MG63 (cell line): ENCODE results near the gene SLC12A7. TPM values are rescaled to one million over a fixed set of nuclear protein-coding genes. Genes with fewer than 3 reads are reported as not detected.
"Not testable (repeated sequence)": the region's sequence is repeated elsewhere in the genome, so short reads cannot be mapped to it uniquely, and the experiment has no call there.

ENCODE experiments used
- DNase-seq: peaks from one replicate; pipeline ENCODE4 v3.0.0-alpha.2; 2020
- H3K27me3 ChIP-seq: fragments of 250-450 bp; sonication (Bioruptor Pico); 2 replicates; pipeline ENCODE4 v1.5.1; 2020; ENCODE audit warnings: mild to moderate bottlenecking, moderate library complexity
- H3K36me3 ChIP-seq: fragments of 250-450 bp; sonication (Bioruptor Pico); 2 replicates; pipeline ENCODE4 v1.5.1; 2020; ENCODE audit warnings: mild to moderate bottlenecking, moderate library complexity
- H3K4me3 ChIP-seq: fragments of 250-450 bp; sonication (Bioruptor Pico); 2 replicates; pipeline ENCODE4 v1.5.1; 2020; ENCODE audit warnings: mild to moderate bottlenecking, moderate library complexity
- H3K9me3 ChIP-seq: fragments of 250-450 bp; sonication (Bioruptor Pico); 2 replicates; pipeline ENCODE4 v1.5.1; 2020; ENCODE audit warnings: mild to moderate bottlenecking, moderate library complexity
- total RNA-seq: library from RNA; depleted of rRNA; stranded (reverse); fragments of >200 nt; shearing (Covaris generic); gene quantifications from 2 replicates; pipeline ENCODE4 v1.2.3, GENCODE V29; 2014; ENCODE audit warnings: low replicate concordance; rRNA removed

The SLC12A7 gene
- total RNA-seq, 1 experiment from 2014 or later: 39.7 TPM

- no peak for DNase-seq
- Histone ChIP-seq H3K4me3 (no peak overlapping the region), H3K9me3 (no peaks in the 10 kb centered on the region), H3K36me3 (no peaks in the 10 kb centered on the region), H3K27me3 (peaks cover 15% of the 10 kb centered on the region)
Observed at GRCh38 chr5:1004461-1005248, 107.2 kb downstream of the SLC12A7 start.

- no peak overlapping the region for H3K4me3 ChIP-seq
- H3K27me3 ChIP-seq: peaks cover 8% of the 10 kb centered on the region
- peak; percentile 43 for DNase-seq
- H3K36me3 ChIP-seq: no peaks in the 10 kb centered on the region
- no peaks in the 10 kb centered on the region for H3K9me3 ChIP-seq
Observed at GRCh38 chr5:1003296-1003937, 108.4 kb downstream of the SLC12A7 start.

- Histone ChIP-seq H3K36me3 (no peaks in the 10 kb centered on the region), H3K9me3 (no peaks in the 10 kb centered on the region), H3K4me3 (no peak overlapping the region), H3K27me3 (peaks cover 2% of the 10 kb centered on the region; the same call in 1 of the 2 replicates)
- no peak for DNase-seq
Observed at GRCh38 chr5:1002836-1003235, 109.0 kb downstream of the SLC12A7 start.

- no peak for DNase-seq
- no peak overlapping the region for H3K4me3 ChIP-seq
- H3K9me3 ChIP-seq: no peaks in the 10 kb centered on the region
- no peaks in the 10 kb centered on the region for H3K36me3 ChIP-seq
- no peaks in the 10 kb centered on the region for H3K27me3 ChIP-seq
Observed at GRCh38 chr5:1002271-1002546, 109.7 kb downstream of the SLC12A7 start.

GRCh38 chr5:1001406-1002270, 110.2 kb downstream of the SLC12A7 start:
- Histone ChIP-seq H3K27me3 (no peaks in the 10 kb centered on the region), H3K9me3 (no peaks in the 10 kb centered on the region), H3K4me3 (no peak overlapping the region), H3K36me3 (no peaks in the 10 kb centered on the region)
- DNase-seq: no peak

GRCh38 chr5:1000831-1001230, 111.0 kb downstream of the SLC12A7 start:
- not testable (repeated sequence) for H3K9me3 ChIP-seq, DNase-seq, H3K27me3 ChIP-seq

More at GRCh38 chr5:1000831-1001230, 111.0 kb downstream of the SLC12A7 start:
- H3K36me3 ChIP-seq, H3K4me3 ChIP-seq: not testable (repeated sequence)

Other genes starting within 250 kb of the SLC12A7 start
- 15.8 and 27.5 TPM in 2 replicates for gene BRD9, start 219.3 kb downstream of the SLC12A7 start, total RNA-seq
- 73.4 and 82.0 TPM in 2 replicates for gene TRIP13, start 219.2 kb downstream of the SLC12A7 start, total RNA-seq
- 3.4 and 5.7 TPM in 2 replicates for gene NKD2, start 103.3 kb downstream of the SLC12A7 start, total RNA-seq
- gene SLC6A19, start 89.5 kb upstream of the SLC12A7 start, total RNA-seq: not detected in 2 replicates
- gene SLC6A18, start 113.3 kb upstream of the SLC12A7 start, total RNA-seq: not detected in 2 replicates
- 0.72 and 2.4 TPM in 2 replicates for gene TERT, start 183.0 kb upstream of the SLC12A7 start, total RNA-seq
- 543 and 925 TPM in 2 replicates for gene CLPTM1L, start 233.0 kb upstream of the SLC12A7 start, total RNA-seq